ENCODE data around the gene RNF150.
"Not testable (repeated sequence)": the region's sequence is repeated elsewhere in the genome, so short reads cannot be mapped to it uniquely, and the experiment has no call there.

Gene RNF150

DNA sequence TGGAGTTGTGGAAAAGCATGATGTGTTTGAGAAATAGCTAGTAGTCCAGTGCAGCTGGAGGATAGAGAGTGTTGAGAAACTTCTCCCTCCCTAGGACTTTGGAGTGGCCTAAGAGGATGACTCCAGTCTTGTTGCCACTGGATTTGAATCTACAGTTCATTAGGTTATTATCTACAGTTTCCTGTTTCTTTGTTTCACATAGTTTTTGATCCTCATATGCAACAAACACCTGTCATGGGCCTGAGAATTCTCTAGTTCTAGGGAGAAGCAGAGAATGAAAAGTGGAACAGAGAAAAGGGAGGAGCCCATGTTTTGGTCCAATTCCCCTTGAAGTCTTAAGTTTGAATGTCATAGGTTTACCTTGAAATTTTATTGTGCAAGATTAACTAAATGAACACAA is 303.4 kb downstream of the RNF150 start:
- DNase-seq (ENCODE audit: low read depth): no peak
- H3K4me3 ChIP-seq (ENCODE audit: low read depth, low read length): no peak overlapping the region
- TF ChIP-seq, protein P1, sequence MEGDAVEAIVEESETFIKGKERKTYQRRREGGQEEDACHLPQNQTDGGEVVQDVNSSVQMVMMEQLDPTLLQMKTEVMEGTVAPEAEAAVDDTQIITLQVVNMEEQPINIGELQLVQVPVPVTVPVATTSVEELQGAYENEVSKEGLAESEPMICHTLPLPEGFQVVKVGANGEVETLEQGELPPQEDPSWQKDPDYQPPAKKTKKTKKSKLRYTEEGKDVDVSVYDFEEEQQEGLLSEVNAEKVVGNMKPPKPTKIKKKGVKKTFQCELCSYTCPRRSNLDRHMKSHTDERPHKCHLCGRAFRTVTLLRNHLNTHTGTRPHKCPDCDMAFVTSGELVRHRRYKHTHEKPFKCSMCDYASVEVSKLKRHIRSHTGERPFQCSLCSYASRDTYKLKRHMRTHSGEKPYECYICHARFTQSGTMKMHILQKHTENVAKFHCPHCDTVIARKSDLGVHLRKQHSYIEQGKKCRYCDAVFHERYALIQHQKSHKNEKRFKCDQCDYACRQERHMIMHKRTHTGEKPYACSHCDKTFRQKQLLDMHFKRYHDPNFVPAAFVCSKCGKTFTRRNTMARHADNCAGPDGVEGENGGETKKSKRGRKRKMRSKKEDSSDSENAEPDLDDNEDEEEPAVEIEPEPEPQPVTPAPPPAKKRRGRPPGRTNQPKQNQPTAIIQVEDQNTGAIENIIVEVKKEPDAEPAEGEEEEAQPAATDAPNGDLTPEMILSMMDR (conservative IDR thresholded peaks at IDR 0.05; ENCODE audit: low read depth, low read length): no peak

DNA sequence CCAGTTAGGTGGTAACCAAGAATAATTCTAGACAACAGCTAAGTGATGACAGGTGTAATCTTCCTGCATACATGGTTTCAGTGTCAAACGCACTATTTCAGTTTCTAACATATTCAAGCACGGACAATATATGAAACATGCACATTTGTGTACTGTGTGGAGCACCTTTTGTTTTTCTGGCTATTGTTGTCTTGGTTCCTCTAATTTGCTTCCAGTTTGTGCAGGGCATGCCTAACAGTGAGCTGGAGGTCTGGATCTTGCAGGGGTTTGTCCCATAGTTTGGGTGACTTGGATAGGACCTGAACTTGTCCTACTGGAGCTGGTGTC is 306.6 kb downstream of the RNF150 start:
- no peak for DNase-seq (ENCODE audit: low read depth)
- TF ChIP-seq, protein P1 (conservative IDR thresholded peaks at IDR 0.05; ENCODE audit: low read depth, low read length): no peak
- H3K4me3 ChIP-seq (ENCODE audit: low read depth, low read length): no peak overlapping the region

DNA sequence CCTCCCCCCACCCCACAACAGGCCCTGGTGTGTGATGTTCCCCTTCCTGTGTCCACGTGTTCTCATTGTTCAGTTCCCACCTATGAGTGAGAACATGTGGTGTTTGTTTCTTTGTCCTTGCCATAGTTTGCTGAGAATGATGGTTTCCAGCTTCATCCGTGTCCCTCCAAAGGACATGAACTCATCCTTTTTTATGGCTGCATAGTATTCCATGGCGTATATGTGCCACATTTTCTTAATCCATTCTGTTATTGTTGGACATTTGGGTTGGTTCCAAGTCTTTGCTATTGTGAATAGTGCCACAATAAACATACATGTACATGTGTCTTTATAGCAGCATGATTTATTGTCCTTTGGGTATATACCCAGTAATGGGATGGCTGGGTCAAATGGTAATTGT is 312.7 kb downstream of the RNF150 start:
- H3K4me3 ChIP-seq (ENCODE audit: low read depth, low read length); DNase-seq (ENCODE audit: low read depth): not testable (repeated sequence)

DNA sequence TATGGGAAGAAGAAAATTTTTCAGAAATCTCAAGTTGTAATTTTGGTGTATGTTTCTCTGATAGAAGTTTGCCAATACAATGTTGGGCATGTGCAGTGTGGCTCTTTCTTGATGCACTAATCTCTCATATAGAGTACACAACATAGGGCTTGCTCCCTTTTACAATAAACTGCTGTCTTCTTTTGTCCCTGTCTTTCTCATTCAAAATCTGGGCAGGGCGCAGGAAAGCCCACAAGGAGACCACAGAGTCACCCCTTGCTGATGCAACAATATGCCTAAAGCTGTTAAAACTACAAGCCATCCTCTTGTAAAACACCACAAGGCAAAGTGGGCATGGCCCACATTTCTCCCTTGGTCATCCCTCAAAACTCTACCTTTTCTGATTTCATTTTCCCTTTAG is 313.7 kb downstream of the RNF150 start:
- TF ChIP-seq, protein P1 (conservative IDR thresholded peaks at IDR 0.05; ENCODE audit: low read depth, low read length): no peak
- no peak overlapping the region for H3K4me3 ChIP-seq (ENCODE audit: low read depth, low read length)
- DNase-seq (ENCODE audit: low read depth): no peak

DNA sequence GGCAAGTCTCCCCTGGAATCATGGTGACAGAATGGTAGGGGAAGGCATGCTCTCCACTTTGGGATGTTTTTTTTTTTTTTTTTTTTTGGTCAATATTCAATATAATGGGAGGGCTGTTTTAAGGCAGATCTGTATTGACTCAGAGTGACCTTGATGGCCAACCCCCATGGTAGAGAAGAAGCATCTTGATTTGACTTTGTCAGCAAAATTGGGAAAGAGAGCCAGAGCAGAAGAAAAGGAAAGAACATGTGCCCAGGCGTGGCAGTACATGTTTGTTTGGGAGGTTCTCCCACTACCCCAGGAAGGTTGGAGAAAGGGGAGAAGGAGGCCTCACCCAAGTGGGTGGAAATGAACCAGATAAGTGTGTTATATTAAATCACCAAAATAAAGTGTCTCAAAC is 314.8 kb downstream of the RNF150 start:
- no peak overlapping the region for H3K4me3 ChIP-seq (ENCODE audit: low read depth, low read length)
- TF ChIP-seq, protein P1 (conservative IDR thresholded peaks at IDR 0.05; ENCODE audit: low read depth, low read length): no peak

DNA sequence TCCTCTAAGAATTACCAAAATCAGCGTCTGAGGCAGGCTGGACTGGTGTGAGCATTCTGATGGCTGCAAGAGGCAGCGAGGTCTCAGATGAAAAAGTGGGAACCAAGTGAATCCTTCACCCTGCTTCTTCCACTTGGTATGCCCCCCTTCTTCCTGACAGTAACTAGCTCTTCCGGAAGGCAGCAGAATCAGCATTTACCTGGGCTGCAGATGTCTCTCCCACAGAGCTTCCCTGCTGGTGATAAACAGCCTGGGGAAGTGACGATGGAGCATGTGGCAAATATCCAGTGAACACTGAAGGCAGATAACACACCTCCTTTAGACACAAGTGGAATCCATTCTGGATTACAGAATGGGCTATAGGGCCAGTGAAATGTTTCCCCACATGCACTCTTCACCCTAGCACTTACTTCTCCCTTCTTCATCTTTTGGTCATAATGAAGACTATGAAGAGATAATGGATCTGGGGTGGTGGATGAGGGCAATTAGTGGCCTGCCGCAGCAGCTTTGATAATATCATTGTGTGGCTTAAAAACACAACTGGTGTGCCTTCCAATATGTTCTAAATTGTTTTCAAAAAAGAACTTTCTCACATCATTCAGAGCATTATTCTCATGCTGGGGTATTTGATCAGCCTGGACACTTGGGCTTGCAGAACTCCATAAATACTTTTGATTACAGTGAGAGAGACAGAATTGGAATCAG is 316.3 kb downstream of the RNF150 start:
- H3K4me3 ChIP-seq (ENCODE audit: low read depth, low read length): no peak overlapping the region
- DNase-seq (ENCODE audit: low read depth): no peak
- TF ChIP-seq, protein P1 (conservative IDR thresholded peaks at IDR 0.05; ENCODE audit: low read depth, low read length): no peak

More for the DNA sequence above, 314.8 kb downstream of the RNF150 start:
- DNase-seq (ENCODE audit: low read depth): no peak

DNA sequence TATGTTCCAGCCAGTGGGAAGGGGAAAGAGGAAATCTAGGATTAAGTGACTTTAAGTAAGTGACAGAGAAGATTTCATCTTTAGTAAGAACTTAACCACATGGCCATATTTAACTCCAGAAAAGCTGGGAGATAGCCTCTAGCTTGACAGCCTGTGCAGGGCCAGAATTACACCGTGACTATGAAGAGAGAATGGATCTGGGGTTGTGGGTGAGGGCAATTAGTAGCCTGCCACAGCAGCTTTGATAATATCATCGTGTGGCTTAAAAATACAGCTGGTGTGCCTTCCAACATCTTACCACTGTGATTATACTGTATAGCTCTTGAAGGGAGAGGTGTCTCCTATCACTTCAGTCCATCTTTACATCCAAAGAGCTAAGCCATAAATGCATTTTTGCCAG is 319.5 kb downstream of the RNF150 start:
- H3K4me3 ChIP-seq (ENCODE audit: low read depth, low read length): no peak overlapping the region
- TF ChIP-seq, protein P1 (conservative IDR thresholded peaks at IDR 0.05; ENCODE audit: low read depth, low read length): no peak
- no peak for DNase-seq (ENCODE audit: low read depth)

Measured in choroid plexus epithelial cell (primary cell).